ENCODE results near the gene LRP5.

GRCh38 chr11:68392822-68393221, 80.4 kb downstream of the LRP5 start:
- TF ChIP-seq CTCF (IDR thresholded peaks at IDR 0.05) (no peak), POLR2A (IDR thresholded peaks at IDR 0.05) (no peak)
